WTC11 (cell line): ENCODE results near the gene TMED10.

ENCODE experiments used
- CREB1 ChIP-seq: sonication (generic); formaldehyde crosslinking; IDR thresholded peaks from 2 replicates; pipeline ENCODE4 v1.8.0; 2023; ENCODE audit warnings: mild to moderate bottlenecking, missing genetic modification reagents
- CREM ChIP-seq: sonication (generic); formaldehyde crosslinking; IDR thresholded peaks from 2 replicates; pipeline ENCODE4 v1.8.1; 2022; ENCODE audit warnings: mild to moderate bottlenecking, missing genetic modification reagents, moderate library complexity
- FOXJ3 ChIP-seq: sonication (generic); formaldehyde crosslinking; IDR thresholded peaks from 2 replicates; pipeline ENCODE4 v1.9.0; 2021; ENCODE audit warnings: missing genetic modification reagents, mild to moderate bottlenecking, borderline replicate concordance
- NFYB ChIP-seq: sonication (generic); formaldehyde crosslinking; conservative IDR thresholded peaks from 2 replicates; pipeline ENCODE4 v1.8.0; 2022; ENCODE audit warnings: low read depth, missing genetic modification reagents
- NR2C2 ChIP-seq: sonication (generic); formaldehyde crosslinking; IDR thresholded peaks from 2 replicates; pipeline ENCODE4 v1.8.0; 2022; ENCODE audit warnings: mild to moderate bottlenecking, missing genetic modification reagents
- ZNF121 ChIP-seq: sonication (generic); formaldehyde crosslinking; IDR thresholded peaks from 2 replicates; pipeline ENCODE4 v1.8.0; 2023; ENCODE audit warnings: missing genetic modification reagents
- ZNF423 ChIP-seq: fragments of 250-450 bp; sonication (Bioruptor Pico); IDR thresholded peaks from 2 replicates; pipeline ENCODE4 v2.1.2; 2022; ENCODE audit warnings: mild to moderate bottlenecking, moderate library complexity
- TF ChIP-seq, protein P1 (sequence below): fragments of 200-600 bp; IDR thresholded peaks from 2 replicates; pipeline ENCODE4 v1.8.0; 2022; ENCODE audit warnings: antibody characterized with exemption
- TF ChIP-seq, protein P2 (sequence below): sonication (generic); formaldehyde crosslinking; IDR thresholded peaks from 2 replicates; pipeline ENCODE4 v1.8.1; 2023; ENCODE audit warnings: mild to moderate bottlenecking, missing genetic modification reagents, borderline replicate concordance
- TF ChIP-seq, protein P3 (sequence below): sonication (generic); formaldehyde crosslinking; conservative IDR thresholded peaks from 2 replicates; pipeline ENCODE4 v1.8.1; 2023; ENCODE audit warnings: mild to moderate bottlenecking, low read depth, missing genetic modification reagents, moderate library complexity
- TF ChIP-seq, protein P4 (sequence below): fragments of 250-450 bp; sonication (Bioruptor Pico); IDR thresholded peaks from 2 replicates; pipeline ENCODE4 v1.9.0; 2021; ENCODE audit warnings: mild to moderate bottlenecking

DNA sequence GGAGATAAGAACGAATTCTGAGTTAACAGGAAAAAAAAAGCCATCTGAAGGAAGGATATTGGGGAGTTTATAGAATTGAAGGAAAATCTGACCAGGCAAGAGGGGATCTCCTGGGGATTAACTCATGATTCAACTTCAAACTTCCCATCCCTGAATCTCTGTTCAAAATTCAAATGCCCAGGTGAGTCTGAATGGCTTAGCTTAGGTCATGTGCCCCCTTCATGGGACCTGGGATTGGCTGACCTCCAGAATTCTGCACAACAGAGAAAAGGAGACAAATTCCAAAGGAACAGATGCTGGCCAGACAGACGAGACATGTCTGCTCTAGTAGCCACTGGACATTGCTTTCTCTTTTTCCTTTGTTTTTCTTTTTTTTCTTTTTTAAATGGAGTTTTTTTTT, 26.2 kb upstream of the TMED10 start:
- TF ChIP-seq, protein P1, sequence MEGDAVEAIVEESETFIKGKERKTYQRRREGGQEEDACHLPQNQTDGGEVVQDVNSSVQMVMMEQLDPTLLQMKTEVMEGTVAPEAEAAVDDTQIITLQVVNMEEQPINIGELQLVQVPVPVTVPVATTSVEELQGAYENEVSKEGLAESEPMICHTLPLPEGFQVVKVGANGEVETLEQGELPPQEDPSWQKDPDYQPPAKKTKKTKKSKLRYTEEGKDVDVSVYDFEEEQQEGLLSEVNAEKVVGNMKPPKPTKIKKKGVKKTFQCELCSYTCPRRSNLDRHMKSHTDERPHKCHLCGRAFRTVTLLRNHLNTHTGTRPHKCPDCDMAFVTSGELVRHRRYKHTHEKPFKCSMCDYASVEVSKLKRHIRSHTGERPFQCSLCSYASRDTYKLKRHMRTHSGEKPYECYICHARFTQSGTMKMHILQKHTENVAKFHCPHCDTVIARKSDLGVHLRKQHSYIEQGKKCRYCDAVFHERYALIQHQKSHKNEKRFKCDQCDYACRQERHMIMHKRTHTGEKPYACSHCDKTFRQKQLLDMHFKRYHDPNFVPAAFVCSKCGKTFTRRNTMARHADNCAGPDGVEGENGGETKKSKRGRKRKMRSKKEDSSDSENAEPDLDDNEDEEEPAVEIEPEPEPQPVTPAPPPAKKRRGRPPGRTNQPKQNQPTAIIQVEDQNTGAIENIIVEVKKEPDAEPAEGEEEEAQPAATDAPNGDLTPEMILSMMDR, result no peak
- TF ChIP-seq FOXJ3 (CRISPR knock-in tag), result no peak
- TF ChIP-seq, protein P2, sequence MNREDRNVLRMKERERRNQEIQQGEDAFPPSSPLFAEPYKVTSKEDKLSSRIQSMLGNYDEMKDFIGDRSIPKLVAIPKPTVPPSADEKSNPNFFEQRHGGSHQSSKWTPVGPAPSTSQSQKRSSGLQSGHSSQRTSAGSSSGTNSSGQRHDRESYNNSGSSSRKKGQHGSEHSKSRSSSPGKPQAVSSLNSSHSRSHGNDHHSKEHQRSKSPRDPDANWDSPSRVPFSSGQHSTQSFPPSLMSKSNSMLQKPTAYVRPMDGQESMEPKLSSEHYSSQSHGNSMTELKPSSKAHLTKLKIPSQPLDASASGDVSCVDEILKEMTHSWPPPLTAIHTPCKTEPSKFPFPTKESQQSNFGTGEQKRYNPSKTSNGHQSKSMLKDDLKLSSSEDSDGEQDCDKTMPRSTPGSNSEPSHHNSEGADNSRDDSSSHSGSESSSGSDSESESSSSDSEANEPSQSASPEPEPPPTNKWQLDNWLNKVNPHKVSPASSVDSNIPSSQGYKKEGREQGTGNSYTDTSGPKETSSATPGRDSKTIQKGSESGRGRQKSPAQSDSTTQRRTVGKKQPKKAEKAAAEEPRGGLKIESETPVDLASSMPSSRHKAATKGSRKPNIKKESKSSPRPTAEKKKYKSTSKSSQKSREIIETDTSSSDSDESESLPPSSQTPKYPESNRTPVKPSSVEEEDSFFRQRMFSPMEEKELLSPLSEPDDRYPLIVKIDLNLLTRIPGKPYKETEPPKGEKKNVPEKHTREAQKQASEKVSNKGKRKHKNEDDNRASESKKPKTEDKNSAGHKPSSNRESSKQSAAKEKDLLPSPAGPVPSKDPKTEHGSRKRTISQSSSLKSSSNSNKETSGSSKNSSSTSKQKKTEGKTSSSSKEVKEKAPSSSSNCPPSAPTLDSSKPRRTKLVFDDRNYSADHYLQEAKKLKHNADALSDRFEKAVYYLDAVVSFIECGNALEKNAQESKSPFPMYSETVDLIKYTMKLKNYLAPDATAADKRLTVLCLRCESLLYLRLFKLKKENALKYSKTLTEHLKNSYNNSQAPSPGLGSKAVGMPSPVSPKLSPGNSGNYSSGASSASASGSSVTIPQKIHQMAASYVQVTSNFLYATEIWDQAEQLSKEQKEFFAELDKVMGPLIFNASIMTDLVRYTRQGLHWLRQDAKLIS, result no peak
- TF ChIP-seq, protein P3, sequence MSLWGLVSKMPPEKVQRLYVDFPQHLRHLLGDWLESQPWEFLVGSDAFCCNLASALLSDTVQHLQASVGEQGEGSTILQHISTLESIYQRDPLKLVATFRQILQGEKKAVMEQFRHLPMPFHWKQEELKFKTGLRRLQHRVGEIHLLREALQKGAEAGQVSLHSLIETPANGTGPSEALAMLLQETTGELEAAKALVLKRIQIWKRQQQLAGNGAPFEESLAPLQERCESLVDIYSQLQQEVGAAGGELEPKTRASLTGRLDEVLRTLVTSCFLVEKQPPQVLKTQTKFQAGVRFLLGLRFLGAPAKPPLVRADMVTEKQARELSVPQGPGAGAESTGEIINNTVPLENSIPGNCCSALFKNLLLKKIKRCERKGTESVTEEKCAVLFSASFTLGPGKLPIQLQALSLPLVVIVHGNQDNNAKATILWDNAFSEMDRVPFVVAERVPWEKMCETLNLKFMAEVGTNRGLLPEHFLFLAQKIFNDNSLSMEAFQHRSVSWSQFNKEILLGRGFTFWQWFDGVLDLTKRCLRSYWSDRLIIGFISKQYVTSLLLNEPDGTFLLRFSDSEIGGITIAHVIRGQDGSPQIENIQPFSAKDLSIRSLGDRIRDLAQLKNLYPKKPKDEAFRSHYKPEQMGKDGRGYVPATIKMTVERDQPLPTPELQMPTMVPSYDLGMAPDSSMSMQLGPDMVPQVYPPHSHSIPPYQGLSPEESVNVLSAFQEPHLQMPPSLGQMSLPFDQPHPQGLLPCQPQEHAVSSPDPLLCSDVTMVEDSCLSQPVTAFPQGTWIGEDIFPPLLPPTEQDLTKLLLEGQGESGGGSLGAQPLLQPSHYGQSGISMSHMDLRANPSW (CRISPR knock-in tag), result no peak
- no peak for TF ChIP-seq NR2C2 (CRISPR knock-in tag)
- TF ChIP-seq NFYB (CRISPR knock-in tag), result no peak
- no peak for TF ChIP-seq CREB1 (CRISPR knock-in tag)
- no peak for TF ChIP-seq ZNF423 (CRISPR knock-in tag)
- TF ChIP-seq CREM (CRISPR knock-in tag), result no peak
- no peak for TF ChIP-seq ZNF121 (CRISPR knock-in tag)
- TF ChIP-seq, protein P4, sequence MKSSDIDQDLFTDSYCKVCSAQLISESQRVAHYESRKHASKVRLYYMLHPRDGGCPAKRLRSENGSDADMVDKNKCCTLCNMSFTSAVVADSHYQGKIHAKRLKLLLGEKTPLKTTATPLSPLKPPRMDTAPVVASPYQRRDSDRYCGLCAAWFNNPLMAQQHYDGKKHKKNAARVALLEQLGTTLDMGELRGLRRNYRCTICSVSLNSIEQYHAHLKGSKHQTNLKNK (CRISPR knock-in tag), result no peak
